ENCODE results near the gene TASOR. TPM values are rescaled to one million over a fixed set of nuclear protein-coding genes. Genes with fewer than 3 reads are reported as not detected.

Gene TASOR
- total RNA-seq, 1 experiment from 2014 or later, result 75.0 TPM

DNA sequence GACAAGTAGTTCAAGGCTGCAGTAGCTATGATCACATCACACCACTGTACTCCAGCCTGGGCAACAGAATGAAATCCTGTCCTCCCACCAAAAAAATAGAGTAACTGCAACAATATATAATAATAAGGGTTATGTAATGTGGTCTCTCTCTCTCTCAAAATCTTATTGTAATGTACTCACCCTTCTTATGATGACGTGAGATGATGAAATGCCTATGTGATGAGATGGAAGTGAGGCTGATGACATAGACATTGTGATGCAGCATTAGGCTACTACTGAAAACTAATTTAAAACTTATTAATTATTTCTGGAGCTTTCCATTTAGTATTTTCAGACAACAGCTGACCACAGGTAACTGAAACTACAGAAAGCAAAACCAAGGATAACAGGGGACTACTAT, 27.4 kb downstream of the TASOR start:
- Histone ChIP-seq H3K9me3 (ENCODE audit: low read length) (no peaks in the 10 kb centered on the region), H2AFZ (ENCODE audit: low read length) (no peak overlapping the region), H4K20me1 (ENCODE audit: low read length) (no peaks in the 10 kb centered on the region), H3K4me1 (ENCODE audit: insufficient read depth, low read length) (no peaks in the 10 kb centered on the region), H3K9ac (ENCODE audit: low read length) (no peak overlapping the region), H3K27ac (ENCODE audit: low read length) (no peak overlapping the region), H3K9me2 (replicated peaks; ENCODE audit: low read length) (no peaks in the 10 kb centered on the region), H3K79me2 (ENCODE audit: low read length) (peaks cover 10% of the 10 kb centered on the region; the same call in 1 of the 2 replicates), H3K4me3 (ENCODE audit: low read length) (no peak overlapping the region), H3K4me2 (ENCODE audit: low read length) (no peak overlapping the region), H3K27me3 (ENCODE audit: low read length) (no peaks in the 10 kb centered on the region), H3K36me3 (ENCODE audit: low read depth, low read length) (peaks cover 54% of the 10 kb centered on the region), H3F3A (ENCODE audit: low read length, unreplicated experiment) (no peaks in the 10 kb centered on the region)
- TF ChIP-seq EZH2phosphoT487 (IDR thresholded peaks at IDR 0.05; ENCODE audit: borderline replicate concordance, low read length), result no peak
- TF ChIP-seq, protein P1, sequence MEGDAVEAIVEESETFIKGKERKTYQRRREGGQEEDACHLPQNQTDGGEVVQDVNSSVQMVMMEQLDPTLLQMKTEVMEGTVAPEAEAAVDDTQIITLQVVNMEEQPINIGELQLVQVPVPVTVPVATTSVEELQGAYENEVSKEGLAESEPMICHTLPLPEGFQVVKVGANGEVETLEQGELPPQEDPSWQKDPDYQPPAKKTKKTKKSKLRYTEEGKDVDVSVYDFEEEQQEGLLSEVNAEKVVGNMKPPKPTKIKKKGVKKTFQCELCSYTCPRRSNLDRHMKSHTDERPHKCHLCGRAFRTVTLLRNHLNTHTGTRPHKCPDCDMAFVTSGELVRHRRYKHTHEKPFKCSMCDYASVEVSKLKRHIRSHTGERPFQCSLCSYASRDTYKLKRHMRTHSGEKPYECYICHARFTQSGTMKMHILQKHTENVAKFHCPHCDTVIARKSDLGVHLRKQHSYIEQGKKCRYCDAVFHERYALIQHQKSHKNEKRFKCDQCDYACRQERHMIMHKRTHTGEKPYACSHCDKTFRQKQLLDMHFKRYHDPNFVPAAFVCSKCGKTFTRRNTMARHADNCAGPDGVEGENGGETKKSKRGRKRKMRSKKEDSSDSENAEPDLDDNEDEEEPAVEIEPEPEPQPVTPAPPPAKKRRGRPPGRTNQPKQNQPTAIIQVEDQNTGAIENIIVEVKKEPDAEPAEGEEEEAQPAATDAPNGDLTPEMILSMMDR (conservative IDR thresholded peaks at IDR 0.05; ENCODE audit: low read depth, low read length), result no peak
- no peak for TF ChIP-seq EZH2 (IDR thresholded peaks at IDR 0.05; ENCODE audit: low read length, unreplicated experiment)
- POLR2A ChIA-PET (ENCODE audit: unreplicated experiment), result no interaction called here
- CTCF ChIA-PET, result no interaction called here
- intact Hi-C loops (cut with micrococcal nuclease), result no loop called here
- no peak for DNase-seq
- ATAC-seq, result no peak
- BruUV-seq (replicated peaks), result no TSS peak

DNA sequence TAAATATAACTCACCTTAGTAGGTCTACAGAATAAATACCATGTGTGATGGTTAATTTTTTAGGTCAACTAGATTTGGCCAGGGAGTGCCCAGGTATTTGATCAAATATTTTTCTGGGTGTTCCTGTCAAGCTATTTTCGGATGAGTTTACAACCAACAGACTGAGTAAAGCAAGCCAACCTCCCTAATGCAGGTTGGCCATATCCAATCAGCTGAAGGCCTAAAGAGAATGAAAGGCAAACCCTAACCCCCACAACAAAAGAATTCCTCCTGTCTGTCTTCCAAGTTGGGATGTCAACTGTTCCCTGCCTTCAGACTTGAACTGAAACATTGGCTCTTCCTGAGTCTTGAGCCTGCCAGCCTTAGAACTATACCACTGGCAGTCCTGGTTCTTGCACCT, 28.6 kb downstream of the TASOR start:
- TF ChIP-seq EZH2phosphoT487 (IDR thresholded peaks at IDR 0.05; ENCODE audit: borderline replicate concordance, low read length) (no peak), EZH2 (IDR thresholded peaks at IDR 0.05; ENCODE audit: low read length, unreplicated experiment) (no peak)
- Histone ChIP-seq H3K79me2 (ENCODE audit: low read length) (peaks cover 10% of the 10 kb centered on the region; the same call in 1 of the 2 replicates), H3K36me3 (ENCODE audit: low read depth, low read length) (peaks cover 51% of the 10 kb centered on the region), H2AFZ (ENCODE audit: low read length) (no peak overlapping the region), H3K9me3 (ENCODE audit: low read length) (no peaks in the 10 kb centered on the region), H3F3A (ENCODE audit: low read length, unreplicated experiment) (no peaks in the 10 kb centered on the region), H3K27ac (ENCODE audit: low read length) (no peak overlapping the region), H3K4me3 (ENCODE audit: low read length) (no peak overlapping the region), H3K9me2 (replicated peaks; ENCODE audit: low read length) (no peaks in the 10 kb centered on the region), H4K20me1 (ENCODE audit: low read length) (no peaks in the 10 kb centered on the region), H3K9ac (ENCODE audit: low read length) (no peak overlapping the region), H3K4me2 (ENCODE audit: low read length) (no peak overlapping the region), H3K27me3 (ENCODE audit: low read length) (no peaks in the 10 kb centered on the region), H3K4me1 (ENCODE audit: insufficient read depth, low read length) (no peaks in the 10 kb centered on the region)
- no TSS peak for BruUV-seq (replicated peaks)
- intact Hi-C loops (cut with micrococcal nuclease), result no loop called here
- POLR2A ChIA-PET (ENCODE audit: unreplicated experiment), result no interaction called here
- DNase-seq, result no peak
- CTCF ChIA-PET, result interaction anchor here (0.6 kb wide), 1 partner anchor 123 kb away, joined by 7 read pairs; no protein-coding TSS in a partner anchor
- ATAC-seq, result no peak

DNA sequence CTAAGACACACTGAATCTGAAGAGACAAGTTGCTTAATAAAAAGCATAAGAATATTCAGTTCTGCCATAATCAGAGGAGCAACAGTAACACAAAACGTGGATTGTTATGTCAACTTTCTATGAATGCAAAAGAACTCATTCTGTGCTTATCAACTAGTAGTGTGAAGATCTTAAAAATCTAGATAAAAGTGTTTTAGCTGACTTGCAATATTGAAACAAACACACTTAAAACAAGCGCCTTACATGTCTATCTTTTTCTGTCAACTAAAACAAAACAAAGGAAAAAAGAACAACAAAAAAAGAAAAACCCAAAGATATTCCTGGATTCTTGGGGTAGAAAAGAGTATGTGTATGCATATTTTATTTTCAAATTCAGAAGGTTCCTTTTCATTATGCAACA, 37.7 kb downstream of the TASOR start:
- TF ChIP-seq, protein P1 (conservative IDR thresholded peaks at IDR 0.05; ENCODE audit: low read depth, low read length), result no peak
- TF ChIP-seq EZH2 (IDR thresholded peaks at IDR 0.05; ENCODE audit: low read length, unreplicated experiment), result no peak
- TF ChIP-seq EZH2phosphoT487 (IDR thresholded peaks at IDR 0.05; ENCODE audit: borderline replicate concordance, low read length), result no peak
- ATAC-seq (no peak), DNase-seq (no peak)
- H2AFZ ChIP-seq (ENCODE audit: low read length), result no peak overlapping the region
- no peaks in the 10 kb centered on the region for H4K20me1 ChIP-seq (ENCODE audit: low read length)
- no peaks in the 10 kb centered on the region for H3F3A ChIP-seq (ENCODE audit: low read length, unreplicated experiment)
- no peaks in the 10 kb centered on the region for H3K27me3 ChIP-seq (ENCODE audit: low read length)
- CTCF ChIA-PET, result no interaction called here
- H3K36me3 ChIP-seq (ENCODE audit: low read depth, low read length), result peaks cover 56% of the 10 kb centered on the region
- H3K9me2 ChIP-seq (replicated peaks; ENCODE audit: low read length), result no peaks in the 10 kb centered on the region
- H3K9me3 ChIP-seq (ENCODE audit: low read length), result no peaks in the 10 kb centered on the region
- no peak overlapping the region for H3K9ac ChIP-seq (ENCODE audit: low read length)
- POLR2A ChIA-PET (ENCODE audit: unreplicated experiment), result no interaction called here
- no peaks in the 10 kb centered on the region for H3K79me2 ChIP-seq (ENCODE audit: low read length)
- H3K27ac ChIP-seq (ENCODE audit: low read length), result no peak overlapping the region
- BruUV-seq (replicated peaks), result no TSS peak
- no peak overlapping the region for H3K4me3 ChIP-seq (ENCODE audit: low read length)
- H3K4me1 ChIP-seq (ENCODE audit: insufficient read depth, low read length), result no peaks in the 10 kb centered on the region
- intact Hi-C loops (cut with micrococcal nuclease), result no loop called here
- H3K4me2 ChIP-seq (ENCODE audit: low read length), result no peak overlapping the region

All from PC-3 (cell line).